OCI-LY1 (cell line): Measurements from ENCODE around the gene DESI2.

ENCODE experiments used
- H2AFZ ChIP-seq: fragments of 200-600 bp; sonication (generic), shearing (Covaris generic); 2 replicates; pipeline ENCODE4 v1.6.0; 2014; ENCODE audit warnings: antibody characterized with exemption, mild to moderate bottlenecking, low read length
- H3F3A ChIP-seq: fragments of 200-600 bp; sonication (generic), shearing (Covaris generic); 2 replicates; pipeline ENCODE4 v1.6.0; 2014; ENCODE audit warnings: mild to moderate bottlenecking, antibody characterized with exemption, low read length, moderate library complexity; ENCODE audit not compliant: insufficient read depth
- H3K27ac ChIP-seq: fragments of 200-600 bp; sonication (generic); 2 replicates; pipeline ENCODE4 v1.5.1; 2014; ENCODE audit warnings: low read length, mixed run types, mild to moderate bottlenecking, low read depth; ENCODE audit not compliant: poor library complexity, severe bottlenecking
- H3K27me3 ChIP-seq: fragments of 200-600 bp; sonication (generic); 2 replicates; pipeline ENCODE4 v1.6.0; 2014; ENCODE audit warnings: antibody characterized with exemption, mild to moderate bottlenecking, low read length, moderate library complexity; ENCODE audit not compliant: insufficient read depth
- H3K36me3 ChIP-seq: fragments of 200-600 bp; sonication (generic); 2 replicates; pipeline ENCODE4 v1.6.1; 2014; ENCODE audit warnings: mild to moderate bottlenecking, antibody characterized with exemption, low read length, moderate library complexity, mixed read lengths; ENCODE audit not compliant: insufficient read depth
- H3K4me1 ChIP-seq: fragments of 200-600 bp; sonication (generic); 2 replicates; pipeline ENCODE4 v1.5.1; 2014; ENCODE audit warnings: mild to moderate bottlenecking, low read length, moderate library complexity; ENCODE audit not compliant: insufficient read depth, severe bottlenecking
- H3K4me2 ChIP-seq: fragments of 200-600 bp; sonication (generic), shearing (Covaris generic); 2 replicates; pipeline ENCODE4 v1.6.1; 2014; ENCODE audit warnings: low read length
- H3K4me3 ChIP-seq: fragments of 200-600 bp; sonication (generic); 2 replicates; pipeline ENCODE4 v1.5.1; 2014; ENCODE audit warnings: low read length, low read depth, mild to moderate bottlenecking, mixed read lengths; ENCODE audit not compliant: poor library complexity, severe bottlenecking
- H3K79me2 ChIP-seq: fragments of 200-600 bp; shearing (Covaris generic); 2 replicates; pipeline ENCODE4 v1.6.1; 2016; ENCODE audit warnings: mixed run types, low read length, mixed read lengths; ENCODE audit not compliant: insufficient read depth
- H3K9ac ChIP-seq: fragments of 200-600 bp; sonication (generic), shearing (Covaris generic); 2 replicates; pipeline ENCODE4 v1.6.1; 2014; ENCODE audit warnings: mild to moderate bottlenecking, low read length, mixed read lengths
- H3K9me2 ChIP-seq: fragments of 200-600 bp; sonication (generic), shearing (Covaris generic); 2 replicates; pipeline ENCODE4 v1.6.1; 2014; ENCODE audit warnings: low read depth, mild to moderate bottlenecking, low read length, mixed read lengths
- H3K9me3 ChIP-seq: fragments of 200-600 bp; shearing (Covaris generic); 2 replicates; pipeline ENCODE4 v1.6.1; 2014; ENCODE audit warnings: low read length, mixed read lengths
- H4K20me1 ChIP-seq: fragments of 200-600 bp; sonication (generic), shearing (Covaris generic); 2 replicates; pipeline ENCODE4 v1.6.0; 2016; ENCODE audit warnings: mild to moderate bottlenecking, low read length; ENCODE audit not compliant: insufficient read depth
- EZH2 ChIP-seq: fragments of 200-600 bp; sonication (generic), shearing (Covaris generic); IDR thresholded peaks from 2 replicates; pipeline ENCODE4 v1.8.0; 2017; ENCODE audit warnings: borderline replicate concordance, mixed run types, mild to moderate bottlenecking, antibody characterized with exemption, low read length, moderate library complexity, mixed read lengths
- TF ChIP-seq, protein P1 (sequence below): fragments of 200-600 bp; sonication (generic), shearing (Covaris generic); IDR thresholded peaks from 2 replicates; pipeline ENCODE4 v1.5.1; 2017; ENCODE audit warnings: mild to moderate bottlenecking, antibody characterized with exemption, low read length, moderate library complexity, mixed read lengths

Gene DESI2

DNA sequence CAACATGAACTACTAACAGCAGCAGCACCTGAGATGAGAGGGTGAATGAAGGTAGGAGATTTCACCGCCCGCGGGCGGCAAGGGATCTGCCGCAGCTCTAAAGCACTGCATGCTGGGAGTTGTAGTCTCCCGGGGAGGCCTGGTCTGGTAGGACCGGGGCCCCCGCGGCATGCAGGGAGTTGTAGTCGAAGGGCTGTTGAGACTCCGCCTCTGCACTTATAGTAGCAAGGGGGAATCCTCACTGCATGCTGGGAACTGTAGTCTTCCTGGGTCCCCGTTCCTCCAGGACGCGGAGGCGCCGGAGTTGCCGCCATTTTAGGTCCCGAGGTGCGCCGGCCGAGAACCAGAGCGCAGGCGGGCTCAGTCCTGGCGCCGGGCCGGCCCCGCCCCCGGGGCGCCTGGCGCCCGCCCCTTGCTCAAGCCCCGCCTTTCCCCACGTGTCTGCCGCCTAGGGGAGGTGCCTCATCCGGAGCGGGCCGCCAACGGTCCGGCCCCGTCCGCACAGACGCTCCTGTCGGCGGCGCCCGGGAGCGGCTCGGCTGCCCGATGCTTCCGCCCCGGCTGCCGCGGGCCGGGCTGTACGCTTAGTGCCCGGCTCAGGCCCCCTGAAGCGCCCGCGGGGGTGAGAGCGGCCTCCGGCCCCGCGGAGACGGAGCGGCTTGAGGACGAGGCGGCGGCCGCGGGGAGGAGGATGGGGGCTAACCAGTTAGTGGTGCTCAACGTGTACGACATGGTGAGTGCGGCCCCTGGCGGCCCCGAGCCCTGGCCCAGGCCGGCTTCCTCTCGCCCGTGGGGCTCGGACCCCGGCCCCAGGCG lies at the start of gene DESI2:
DESI2 (plus strand) TSS at position 504 of the 816 bp plus-strand sequence; CDS start at position 692, 188 bp downstream.
- H3F3A ChIP-seq = no peaks in the 10 kb centered on the region
- no peaks in the 10 kb centered on the region for H3K27me3 ChIP-seq
- H3K27ac ChIP-seq = peak within 1 kb of the TSS; percentile 70
- no peaks in the 10 kb centered on the region for H3K9me3 ChIP-seq
- H4K20me1 ChIP-seq = no peaks in the 10 kb centered on the region
- H3K4me2 ChIP-seq = peak within 1 kb of the TSS; percentile 89
- H2AFZ ChIP-seq = peak within 1 kb of the TSS; percentile 81; the same call in 1 of the 2 replicates
- peaks cover 40% of the 10 kb centered on the region for H3K4me1 ChIP-seq
- H3K4me3 ChIP-seq = peak within 1 kb of the TSS; percentile 84
- H3K9me2 ChIP-seq = no peaks in the 10 kb centered on the region
- H3K36me3 ChIP-seq = peaks cover 30% of the 10 kb centered on the region
- peaks cover 45% of the 10 kb centered on the region for H3K79me2 ChIP-seq
- H3K9ac ChIP-seq = peak within 1 kb of the TSS; percentile 89
- TF ChIP-seq EZH2 = no peak
- TF ChIP-seq, protein P1, sequence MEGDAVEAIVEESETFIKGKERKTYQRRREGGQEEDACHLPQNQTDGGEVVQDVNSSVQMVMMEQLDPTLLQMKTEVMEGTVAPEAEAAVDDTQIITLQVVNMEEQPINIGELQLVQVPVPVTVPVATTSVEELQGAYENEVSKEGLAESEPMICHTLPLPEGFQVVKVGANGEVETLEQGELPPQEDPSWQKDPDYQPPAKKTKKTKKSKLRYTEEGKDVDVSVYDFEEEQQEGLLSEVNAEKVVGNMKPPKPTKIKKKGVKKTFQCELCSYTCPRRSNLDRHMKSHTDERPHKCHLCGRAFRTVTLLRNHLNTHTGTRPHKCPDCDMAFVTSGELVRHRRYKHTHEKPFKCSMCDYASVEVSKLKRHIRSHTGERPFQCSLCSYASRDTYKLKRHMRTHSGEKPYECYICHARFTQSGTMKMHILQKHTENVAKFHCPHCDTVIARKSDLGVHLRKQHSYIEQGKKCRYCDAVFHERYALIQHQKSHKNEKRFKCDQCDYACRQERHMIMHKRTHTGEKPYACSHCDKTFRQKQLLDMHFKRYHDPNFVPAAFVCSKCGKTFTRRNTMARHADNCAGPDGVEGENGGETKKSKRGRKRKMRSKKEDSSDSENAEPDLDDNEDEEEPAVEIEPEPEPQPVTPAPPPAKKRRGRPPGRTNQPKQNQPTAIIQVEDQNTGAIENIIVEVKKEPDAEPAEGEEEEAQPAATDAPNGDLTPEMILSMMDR = peak; percentile 46

DNA sequence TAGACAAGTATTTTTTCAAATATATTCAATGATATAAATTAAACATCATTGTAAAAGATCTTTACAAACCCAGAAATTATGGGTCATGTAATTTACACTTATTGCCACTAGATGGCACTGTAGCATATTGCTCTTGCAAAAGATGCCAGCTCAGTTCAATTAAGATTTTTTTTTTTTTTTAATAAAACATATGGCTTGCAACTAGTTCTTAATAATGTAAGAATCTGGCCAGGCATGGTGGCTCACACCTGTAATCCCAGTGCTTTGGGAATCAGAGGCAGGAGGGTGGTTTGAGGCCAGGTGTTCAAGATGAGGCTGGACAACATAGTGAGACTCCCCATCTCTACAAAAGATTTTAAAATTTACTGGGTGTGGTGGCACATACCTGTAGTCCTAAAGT lies 49.4 kb upstream of the DESI2 start:
- H3K27me3 ChIP-seq = no peaks in the 10 kb centered on the region; the same call in 1 of the 2 replicates
- H3K4me1 ChIP-seq = peaks cover 4% of the 10 kb centered on the region
- H3K9me2 ChIP-seq = no peaks in the 10 kb centered on the region
- no peak overlapping the region for H3K27ac ChIP-seq
- no peak overlapping the region for H3K4me2 ChIP-seq
- no peak overlapping the region for H3K9ac ChIP-seq
- no peaks in the 10 kb centered on the region for H3K9me3 ChIP-seq
- H3K36me3 ChIP-seq = no peaks in the 10 kb centered on the region
- H3K79me2 ChIP-seq = no peaks in the 10 kb centered on the region
- no peaks in the 10 kb centered on the region for H3F3A ChIP-seq
- no peak overlapping the region for H2AFZ ChIP-seq
- TF ChIP-seq EZH2 = no peak
- TF ChIP-seq, protein P1 = peak; percentile 65
- no peak overlapping the region for H3K4me3 ChIP-seq
- no peaks in the 10 kb centered on the region for H4K20me1 ChIP-seq

DNA sequence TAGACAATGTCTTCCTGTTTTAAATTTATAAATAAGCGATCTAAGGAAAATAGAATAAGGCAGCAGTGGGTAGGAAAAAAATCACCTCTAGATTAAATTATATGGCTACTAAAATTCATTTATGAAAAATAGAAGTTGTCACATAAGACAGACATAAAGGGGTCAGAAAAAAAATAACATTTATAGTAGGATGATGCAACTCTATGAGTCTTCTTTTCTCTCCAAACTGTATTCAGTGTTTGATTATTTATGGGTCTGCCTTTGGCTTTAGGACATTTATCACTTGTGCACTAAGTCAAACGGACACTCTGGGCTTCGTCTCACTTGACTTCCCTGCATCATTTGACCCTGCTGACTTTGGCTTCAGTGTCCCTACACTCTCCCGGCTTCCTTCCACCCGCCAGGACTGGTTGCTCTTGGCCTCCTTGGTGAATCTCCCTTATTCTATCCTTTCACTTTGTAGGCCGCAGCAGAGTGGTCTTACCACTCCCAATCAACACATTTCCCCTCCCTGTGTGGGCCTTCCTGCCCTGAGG lies 47.0 kb upstream of the DESI2 start:
- no peaks in the 10 kb centered on the region for H3K9me2 ChIP-seq
- H3K27me3 ChIP-seq = no peaks in the 10 kb centered on the region; the same call in 1 of the 2 replicates
- H3K4me2 ChIP-seq = no peak overlapping the region
- H3K79me2 ChIP-seq = no peaks in the 10 kb centered on the region
- H3K9me3 ChIP-seq = no peaks in the 10 kb centered on the region
- no peak overlapping the region for H3K4me3 ChIP-seq
- TF ChIP-seq EZH2 = no peak
- TF ChIP-seq, protein P1 = no peak
- H3K36me3 ChIP-seq = no peaks in the 10 kb centered on the region
- no peaks in the 10 kb centered on the region for H3K4me1 ChIP-seq
- no peaks in the 10 kb centered on the region for H4K20me1 ChIP-seq
- no peak overlapping the region for H3K9ac ChIP-seq
- H3K27ac ChIP-seq = no peak overlapping the region
- no peaks in the 10 kb centered on the region for H3F3A ChIP-seq
- no peak overlapping the region for H2AFZ ChIP-seq
